AG20443 (cell line): Measurements from ENCODE around the gene AFF1.
"Not testable (repeated sequence)": the region's sequence is repeated elsewhere in the genome, so short reads cannot be mapped to it uniquely, and the experiment has no call there.

Experiments
- DNase-seq: peaks from one replicate; pipeline ENCODE4 v3.0.0; 2012; ENCODE audit warnings: low spot score, mixed read lengths

Gene AFF1

GRCh38 chr4:87117051-87117731, 182.4 kb downstream of the AFF1 start:
- DNase-seq: no peak

- no peak for DNase-seq
Observed at GRCh38 chr4:87117732-87118075, 182.9 kb downstream of the AFF1 start.

GRCh38 chr4:87118421-87118820, 183.6 kb downstream of the AFF1 start:
- no peak for DNase-seq

- DNase-seq: no peak
Observed at GRCh38 chr4:87118826-87119225, 184.0 kb downstream of the AFF1 start.

- DNase-seq: no peak
Observed at GRCh38 chr4:87120010-87120409, 185.2 kb downstream of the AFF1 start.

GRCh38 chr4:87120411-87121162, 185.8 kb downstream of the AFF1 start:
- no peak for DNase-seq

- no peak for DNase-seq
Observed at GRCh38 chr4:87121341-87122065, 186.7 kb downstream of the AFF1 start.

- DNase-seq: no peak
Observed at GRCh38 chr4:87122252-87122651, 187.4 kb downstream of the AFF1 start.

GRCh38 chr4:87126056-87126455, 191.2 kb downstream of the AFF1 start:
- no peak for DNase-seq

- DNase-seq: no peak
Observed at GRCh38 chr4:87128006-87128705, 193.3 kb downstream of the AFF1 start.

GRCh38 chr4:87129681-87130080, 194.9 kb downstream of the AFF1 start:
- DNase-seq: no peak

GRCh38 chr4:87130985-87131703, 196.3 kb downstream of the AFF1 start:
- no peak for DNase-seq

- DNase-seq: no peak
Observed at GRCh38 chr4:87132035-87132434, 197.2 kb downstream of the AFF1 start.

- DNase-seq: no peak
Observed at GRCh38 chr4:87133183-87133582, 198.4 kb downstream of the AFF1 start.

GRCh38 chr4:87134122-87134521, 199.3 kb downstream of the AFF1 start:
- no peak for DNase-seq

GRCh38 chr4:87141428-87141827, 206.6 kb downstream of the AFF1 start:
- no peak for DNase-seq

GRCh38 chr4:87144356-87144755, 209.5 kb downstream of the AFF1 start:
- DNase-seq: no peak

- DNase-seq: not testable (repeated sequence)
Observed at GRCh38 chr4:87145934-87146333, 211.1 kb downstream of the AFF1 start.

- DNase-seq: no peak
Observed at GRCh38 chr4:87147116-87147515, 212.3 kb downstream of the AFF1 start.

- peak; percentile 55 for DNase-seq
Observed at GRCh38 chr4:87150498-87151261, 215.9 kb downstream of the AFF1 start.

- no peak for DNase-seq
Observed at GRCh38 chr4:87151730-87152129, 216.9 kb downstream of the AFF1 start.
